Upper lobe of left lung (tissue), 6 donors: Measurements from ENCODE around the gene OPCML. TPM values are rescaled to one million over a fixed set of nuclear protein-coding genes. Genes with fewer than 3 reads are reported as not detected.

ENCODE experiments used
- ATAC-seq, 2 donors: fragments of 200-7000 bp; cut with Tn5 transposase; one replicate each; pipeline ENCODE4 v1.9.1; 2022; ENCODE audit warnings: mild to moderate bottlenecking in 2 of 2, moderate library complexity in 2 of 2; ENCODE audit not compliant: low FRiP score in 2 of 2
- DNase-seq, 2 donors: peaks; one replicate each; pipeline ENCODE4 v3.0.0-alpha.2; 2019 to 2020
- H3K27ac ChIP-seq, 4 donors: fragments of 200-600 bp; sonication (generic); one replicate each; pipeline ENCODE4 v1.5.1; 2016 to 2019
- H3K27me3 ChIP-seq, 4 donors: fragments of 200-600 bp; sonication (generic); one replicate each; pipeline ENCODE4 v1.5.1; 2017 to 2019
- H3K36me3 ChIP-seq, 4 donors: fragments of 200-600 bp; sonication (generic); one replicate each; pipeline ENCODE4 v1.5.1; 2016 to 2019
- H3K4me1 ChIP-seq, 4 donors: fragments of 200-600 bp; sonication (generic); one replicate each; pipeline ENCODE4 v1.5.1; 2018 to 2019
- H3K4me3 ChIP-seq, 4 donors: fragments of 200-600 bp; sonication (generic); one replicate each; pipeline ENCODE4 v1.5.1; 2017 to 2019; ENCODE audit warnings: mild to moderate bottlenecking in 2 of 4, moderate library complexity in 1 of 4
- H3K9me3 ChIP-seq, 4 donors: fragments of 200-600 bp; sonication (generic); one replicate each; pipeline ENCODE4 v1.5.1; 2018 to 2019
- EP300 ChIP-seq, 4 donors: sonication (generic); formaldehyde crosslinking; IDR thresholded peaks; one replicate each; pipeline ENCODE4 v1.5.1; 2017; ENCODE audit warnings: antibody characterized with exemption in 4 of 4, control low read depth in 2 of 4
- POLR2A ChIP-seq, 4 donors: fragments of 450-650 bp; IDR thresholded peaks; one replicate each; pipeline ENCODE4 v1.5.1; 2016 to 2017; ENCODE audit warnings: antibody characterized with exemption in 4 of 4, mild to moderate bottlenecking in 2 of 4
- POLR2AphosphoS5 ChIP-seq, 2 donors: sonication (generic); formaldehyde crosslinking; IDR thresholded peaks; one replicate each; pipeline ENCODE4 v1.5.1; 2017; ENCODE audit warnings: antibody characterized with exemption in 2 of 2
- WGBS, 2 donors: methylation state at CpG; one replicate each; pipeline ENCODE4 v1.1.5; 2017 to 2018; 5-methylcytosine and 5-hydroxymethylcytosine counted together
- total RNA-seq, 6 donors: library from RNA; depleted of rRNA in 4 of 6; stranded (reverse); fragments of >200 nt in 4 of 6; gene quantifications; one replicate each; pipeline versions ENCODE4 v1.1.0 to v1.2.1, GENCODE V29; 2016 to 2021
- TF ChIP-seq, protein P1 (sequence below), 6 experiments: fragments of 450-650 bp in 4 of 6; fragments of 200-600 bp in 2 of 6; sonication (generic) in 2 of 6; IDR thresholded peaks; one replicate each; pipeline ENCODE4 v1.5.1; 2016 to 2019; ENCODE audit warnings: antibody characterized with exemption in 6 of 6
- donor health status: DM: no; HTN: no; CAD: no; lungs with moderate emphysema.
- donor health status: DM: no; HTN: yes; CAD: no; lungs with severe emphysema.

Gene OPCML
- total RNA-seq, 6 donors from 2014 or later = 0.10 TPM; not detected in 5

DNA sequence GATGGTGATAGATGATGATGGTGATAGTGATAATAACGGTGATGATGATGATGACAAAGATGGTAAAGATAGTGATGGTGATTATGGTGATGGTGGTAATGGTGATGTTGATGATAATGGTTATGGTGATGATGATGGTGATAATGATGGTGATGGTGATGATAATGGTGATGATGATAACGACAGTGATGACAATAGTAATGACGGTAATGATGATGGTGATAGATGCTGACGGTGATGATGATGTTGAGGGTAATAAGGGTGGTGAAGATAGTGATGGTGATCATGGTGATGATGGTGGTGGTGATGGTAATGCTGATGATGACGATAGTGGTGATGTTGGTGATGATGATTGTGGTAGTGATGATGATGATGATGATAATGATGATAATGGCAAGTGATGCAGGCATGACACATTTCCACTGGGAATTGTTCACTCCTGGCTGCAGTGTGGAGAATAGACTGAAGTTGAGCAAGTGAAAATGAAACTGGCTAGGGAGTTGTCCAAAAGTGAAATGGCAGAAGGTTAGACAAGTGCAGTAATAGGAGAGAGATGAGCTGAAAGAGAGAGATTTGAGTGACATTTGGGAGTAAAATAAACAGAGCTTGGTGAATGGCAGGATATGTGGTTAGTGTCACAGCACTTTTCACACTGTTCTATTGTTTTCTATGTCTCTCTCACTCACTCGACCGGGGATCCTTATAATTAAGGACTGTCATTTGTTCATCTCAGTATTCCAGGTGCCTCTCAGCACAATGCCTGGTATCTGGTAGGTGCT lies 992.5 kb downstream of the OPCML start:
- ATAC-seq (no peak), DNase-seq (no peak)
- Histone ChIP-seq H3K9me3 (no peaks in the 10 kb centered on the region), H3K4me1 (no peaks in the 10 kb centered on the region), H3K27me3 (no peaks in the 10 kb centered on the region), H3K4me3 (no peak overlapping the region), H3K27ac (no peak overlapping the region), H3K36me3 (no peaks in the 10 kb centered on the region)
- 85 to 86% methylated on average over 7 of the region's 7 CpGs for WGBS, 2 donors
- TF ChIP-seq, protein P1, sequence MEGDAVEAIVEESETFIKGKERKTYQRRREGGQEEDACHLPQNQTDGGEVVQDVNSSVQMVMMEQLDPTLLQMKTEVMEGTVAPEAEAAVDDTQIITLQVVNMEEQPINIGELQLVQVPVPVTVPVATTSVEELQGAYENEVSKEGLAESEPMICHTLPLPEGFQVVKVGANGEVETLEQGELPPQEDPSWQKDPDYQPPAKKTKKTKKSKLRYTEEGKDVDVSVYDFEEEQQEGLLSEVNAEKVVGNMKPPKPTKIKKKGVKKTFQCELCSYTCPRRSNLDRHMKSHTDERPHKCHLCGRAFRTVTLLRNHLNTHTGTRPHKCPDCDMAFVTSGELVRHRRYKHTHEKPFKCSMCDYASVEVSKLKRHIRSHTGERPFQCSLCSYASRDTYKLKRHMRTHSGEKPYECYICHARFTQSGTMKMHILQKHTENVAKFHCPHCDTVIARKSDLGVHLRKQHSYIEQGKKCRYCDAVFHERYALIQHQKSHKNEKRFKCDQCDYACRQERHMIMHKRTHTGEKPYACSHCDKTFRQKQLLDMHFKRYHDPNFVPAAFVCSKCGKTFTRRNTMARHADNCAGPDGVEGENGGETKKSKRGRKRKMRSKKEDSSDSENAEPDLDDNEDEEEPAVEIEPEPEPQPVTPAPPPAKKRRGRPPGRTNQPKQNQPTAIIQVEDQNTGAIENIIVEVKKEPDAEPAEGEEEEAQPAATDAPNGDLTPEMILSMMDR (IDR thresholded peaks at IDR 0.05) = no peak
- no peak for TF ChIP-seq POLR2AphosphoS5 (IDR thresholded peaks at IDR 0.05)
- TF ChIP-seq EP300 (IDR thresholded peaks at IDR 0.05) = no peak
- no peak for TF ChIP-seq POLR2A (IDR thresholded peaks at IDR 0.05)

DNA sequence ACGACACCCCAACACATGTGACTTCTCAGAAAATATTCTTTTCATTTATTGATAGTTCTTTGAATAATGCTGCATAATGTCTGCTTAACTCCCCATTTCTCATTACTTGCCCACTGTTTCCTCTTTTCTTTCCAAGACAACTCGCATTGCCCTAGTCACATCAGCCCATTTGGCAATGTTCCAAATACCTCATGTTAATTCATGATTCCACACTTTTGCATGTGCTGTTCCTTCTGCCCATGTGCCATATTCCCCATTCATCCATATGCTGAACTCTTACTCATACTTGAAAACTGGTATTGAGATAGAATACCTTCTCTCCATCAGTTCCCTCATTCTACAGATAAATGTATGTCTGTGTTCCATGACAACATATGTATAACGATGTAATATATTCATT lies 993.7 kb downstream of the OPCML start:
- 75 to 82% methylated on average over 3 of the region's 3 CpGs for WGBS, 2 donors
- Histone ChIP-seq H3K4me3 (no peak overlapping the region), H3K36me3 (no peaks in the 10 kb centered on the region), H3K4me1 (no peaks in the 10 kb centered on the region), H3K27ac (no peak overlapping the region), H3K27me3 (no peaks in the 10 kb centered on the region), H3K9me3 (no peaks in the 10 kb centered on the region)
- no peak for ATAC-seq
- TF ChIP-seq POLR2AphosphoS5 (IDR thresholded peaks at IDR 0.05) (no peak), EP300 (IDR thresholded peaks at IDR 0.05) (no peak), POLR2A (IDR thresholded peaks at IDR 0.05) (no peak)
- TF ChIP-seq, protein P1 (IDR thresholded peaks at IDR 0.05) = no peak
- DNase-seq = no peak

- DNase-seq (no peak), ATAC-seq (no peak)
- H3K27ac ChIP-seq = no peak overlapping the region
- TF ChIP-seq EP300 (IDR thresholded peaks at IDR 0.05) = no peak
- WGBS, 2 donors = 15 to 20% methylated on average over 2 of the region's 2 CpGs
- no peak overlapping the region for H3K4me3 ChIP-seq
- no peaks in the 10 kb centered on the region for H3K4me1 ChIP-seq
- no peaks in the 10 kb centered on the region for H3K9me3 ChIP-seq
- H3K36me3 ChIP-seq = no peaks in the 10 kb centered on the region
- H3K27me3 ChIP-seq = no peaks in the 10 kb centered on the region
Observed at GRCh38 chr11:132535830-132536229, 996.5 kb downstream of the OPCML start.

- Histone ChIP-seq H3K9me3 (no peaks in the 10 kb centered on the region), H3K27ac (no peak overlapping the region), H3K4me1 (no peaks in the 10 kb centered on the region), H3K27me3 (no peaks in the 10 kb centered on the region), H3K4me3 (no peak overlapping the region), H3K36me3 (no peaks in the 10 kb centered on the region)
- 54 to 76% methylated on average over 6 of the region's 6 CpGs for WGBS, 2 donors
- DNase-seq (no peak), ATAC-seq (no peak)
- TF ChIP-seq, protein P1 (IDR thresholded peaks at IDR 0.05) = no peak
- no peak for TF ChIP-seq EP300 (IDR thresholded peaks at IDR 0.05)
- no peak for TF ChIP-seq POLR2AphosphoS5 (IDR thresholded peaks at IDR 0.05)
- TF ChIP-seq POLR2A (IDR thresholded peaks at IDR 0.05) = no peak
Observed at GRCh38 chr11:132531921-132532320, 1000.4 kb downstream of the OPCML start.

GRCh38 chr11:132528181-132528580 lies 1004.1 kb downstream of the OPCML start:
- no peak overlapping the region for H3K4me3 ChIP-seq
- no peaks in the 10 kb centered on the region for H3K36me3 ChIP-seq
- no peaks in the 10 kb centered on the region for H3K9me3 ChIP-seq
- ATAC-seq (no peak), DNase-seq (no peak)
- H3K4me1 ChIP-seq = no peaks in the 10 kb centered on the region
- no peak for TF ChIP-seq POLR2AphosphoS5 (IDR thresholded peaks at IDR 0.05)
- TF ChIP-seq, protein P1 (IDR thresholded peaks at IDR 0.05) = no peak
- no peak for TF ChIP-seq POLR2A (IDR thresholded peaks at IDR 0.05)
- no peak for TF ChIP-seq EP300 (IDR thresholded peaks at IDR 0.05)
- H3K27me3 ChIP-seq = no peaks in the 10 kb centered on the region
- no peak overlapping the region for H3K27ac ChIP-seq
